C4-2B (cell line): ENCODE data around the gene ARVCF.

ENCODE experiments used
- H3K27ac ChIP-seq: fragments of 450-650 bp; 2 replicates; pipeline ENCODE4 v1.5.1; 2017
- ZFX ChIP-seq: fragments of 450-650 bp; IDR thresholded peaks from 2 replicates; pipeline ENCODE4 v1.6.1; 2017
- TF ChIP-seq, protein P1 (sequence below): fragments of 450-650 bp; conservative IDR thresholded peaks from 2 replicates; pipeline ENCODE4 v1.5.1; 2017; ENCODE audit warnings: mild to moderate bottlenecking

The ARVCF gene

DNA sequence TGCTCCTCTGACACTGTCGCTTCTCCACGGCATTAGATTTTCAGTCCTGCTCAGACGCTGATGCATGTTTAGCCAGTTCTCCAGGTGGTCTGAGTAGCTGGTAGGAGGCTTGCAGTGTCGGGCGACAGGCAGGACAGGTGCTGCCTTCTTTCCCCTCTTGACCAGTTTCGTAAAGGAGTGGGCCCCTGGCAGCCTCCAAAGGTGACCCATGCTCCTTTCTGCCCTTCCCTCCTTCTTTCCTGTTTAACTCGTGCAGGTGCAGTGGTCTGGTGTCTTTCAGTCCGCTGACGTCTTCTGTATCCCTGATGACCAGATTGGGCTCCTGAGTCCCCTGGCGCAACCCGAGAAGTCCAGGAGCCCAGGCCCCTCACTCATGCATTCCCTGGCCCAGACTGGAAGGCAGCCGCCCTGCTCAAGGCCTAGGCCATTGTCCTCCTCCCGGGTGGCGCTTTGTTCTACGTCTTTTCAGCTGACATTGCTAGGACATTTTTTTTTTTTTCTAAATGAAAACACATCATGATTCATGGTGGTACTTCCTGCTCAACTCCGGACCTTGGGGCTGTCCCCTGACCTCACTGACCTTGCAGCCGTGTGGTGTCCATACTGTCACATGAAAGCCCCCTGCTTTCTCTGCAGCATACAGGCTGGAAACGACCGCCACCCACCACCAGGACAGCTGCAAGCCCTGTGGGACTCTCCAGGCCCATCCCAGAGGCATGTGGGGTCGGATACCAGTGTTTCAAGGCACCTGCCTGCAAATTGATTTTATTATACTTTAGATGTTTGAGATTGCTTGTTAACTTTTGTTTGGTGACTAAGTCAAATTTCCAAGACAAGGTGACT lies 49.5 kb downstream of the ARVCF start:
- no peak overlapping the region for H3K27ac ChIP-seq
- TF ChIP-seq, protein P1, sequence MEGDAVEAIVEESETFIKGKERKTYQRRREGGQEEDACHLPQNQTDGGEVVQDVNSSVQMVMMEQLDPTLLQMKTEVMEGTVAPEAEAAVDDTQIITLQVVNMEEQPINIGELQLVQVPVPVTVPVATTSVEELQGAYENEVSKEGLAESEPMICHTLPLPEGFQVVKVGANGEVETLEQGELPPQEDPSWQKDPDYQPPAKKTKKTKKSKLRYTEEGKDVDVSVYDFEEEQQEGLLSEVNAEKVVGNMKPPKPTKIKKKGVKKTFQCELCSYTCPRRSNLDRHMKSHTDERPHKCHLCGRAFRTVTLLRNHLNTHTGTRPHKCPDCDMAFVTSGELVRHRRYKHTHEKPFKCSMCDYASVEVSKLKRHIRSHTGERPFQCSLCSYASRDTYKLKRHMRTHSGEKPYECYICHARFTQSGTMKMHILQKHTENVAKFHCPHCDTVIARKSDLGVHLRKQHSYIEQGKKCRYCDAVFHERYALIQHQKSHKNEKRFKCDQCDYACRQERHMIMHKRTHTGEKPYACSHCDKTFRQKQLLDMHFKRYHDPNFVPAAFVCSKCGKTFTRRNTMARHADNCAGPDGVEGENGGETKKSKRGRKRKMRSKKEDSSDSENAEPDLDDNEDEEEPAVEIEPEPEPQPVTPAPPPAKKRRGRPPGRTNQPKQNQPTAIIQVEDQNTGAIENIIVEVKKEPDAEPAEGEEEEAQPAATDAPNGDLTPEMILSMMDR = no peak
- TF ChIP-seq ZFX = no peak

DNA sequence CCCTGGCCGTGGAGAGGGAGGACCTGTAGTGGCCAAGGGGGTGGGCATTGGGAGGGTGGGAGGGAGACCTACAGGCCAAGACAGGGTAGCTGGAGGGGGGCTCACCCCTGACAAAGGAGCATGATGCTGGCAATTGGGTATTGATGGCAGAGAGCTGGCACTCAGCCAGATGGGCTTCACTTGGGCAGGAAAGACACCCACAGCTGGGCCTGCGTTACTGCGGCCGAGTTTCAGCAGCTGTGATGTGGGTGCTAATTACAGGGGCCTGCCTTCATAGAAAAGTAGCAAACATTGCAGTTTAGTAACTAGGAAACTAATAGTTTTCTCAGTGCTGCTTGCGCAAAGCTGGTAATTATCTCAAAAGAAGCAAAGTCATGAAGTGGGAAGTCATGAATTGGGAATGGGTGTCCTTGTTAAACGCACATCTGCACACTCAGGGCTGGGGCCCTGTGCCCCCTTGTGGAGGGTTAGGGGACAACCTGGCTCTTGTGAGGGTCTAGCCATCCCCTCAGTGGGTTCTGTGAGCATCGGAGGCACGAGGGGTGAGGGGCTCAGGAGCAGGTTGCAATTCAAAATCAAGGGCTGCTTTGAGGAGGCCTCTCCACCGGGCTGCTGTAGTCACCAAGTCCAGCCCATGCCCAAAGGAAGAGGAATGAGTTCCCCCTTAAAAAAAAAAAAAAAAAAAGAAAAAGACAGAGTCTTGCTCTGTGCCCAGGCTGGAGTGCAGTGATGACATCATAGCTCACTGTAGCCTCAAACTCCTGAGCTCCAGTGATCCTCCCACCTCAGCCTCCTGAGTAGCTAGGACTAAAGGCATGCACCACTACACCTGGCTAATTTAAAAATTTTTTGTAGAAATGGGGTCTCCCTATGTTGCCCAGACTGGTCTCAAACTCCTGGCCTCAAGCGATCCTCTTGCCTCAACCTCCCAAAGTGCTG lies 50.6 kb downstream of the ARVCF start:
- no peak for TF ChIP-seq ZFX
- TF ChIP-seq, protein P1 = peak; percentile 46
- H3K27ac ChIP-seq = no peak overlapping the region

DNA sequence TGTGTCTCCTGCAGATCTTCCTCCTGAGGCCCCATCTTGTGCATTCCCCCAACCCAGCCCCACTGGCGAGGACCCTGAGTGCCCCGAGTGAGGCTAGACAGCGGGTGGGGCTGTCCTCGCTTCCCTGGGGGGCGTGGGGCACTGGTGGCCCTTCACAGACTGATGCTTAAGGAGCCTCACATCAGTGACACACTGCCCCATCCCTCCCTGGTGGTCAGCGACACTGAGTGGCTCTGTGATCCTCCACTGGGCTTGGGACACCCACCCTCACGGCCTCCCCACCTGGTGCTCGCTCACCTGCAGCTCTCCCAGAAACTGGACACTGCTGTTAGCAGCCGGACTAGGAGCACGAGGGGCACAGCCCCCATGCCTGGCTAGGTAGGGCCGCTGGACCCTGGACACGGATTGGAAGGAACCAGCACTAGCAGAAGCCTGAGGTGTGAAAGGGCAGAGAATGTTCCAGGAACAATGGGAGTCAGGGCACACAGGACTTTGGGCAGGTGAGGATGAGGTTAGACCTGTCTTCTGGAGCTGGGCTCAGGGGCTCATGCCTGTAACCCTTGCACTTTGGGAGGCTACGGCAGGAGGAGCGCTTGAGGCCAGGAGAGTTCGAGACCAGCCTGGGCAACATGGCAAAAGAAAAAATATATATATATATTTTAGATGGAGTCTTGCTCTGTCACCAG lies 51.8 kb downstream of the ARVCF start:
- no peak for TF ChIP-seq ZFX
- TF ChIP-seq, protein P1 = no peak
- peak overlapping the region; percentile 100 for H3K27ac ChIP-seq

DNA sequence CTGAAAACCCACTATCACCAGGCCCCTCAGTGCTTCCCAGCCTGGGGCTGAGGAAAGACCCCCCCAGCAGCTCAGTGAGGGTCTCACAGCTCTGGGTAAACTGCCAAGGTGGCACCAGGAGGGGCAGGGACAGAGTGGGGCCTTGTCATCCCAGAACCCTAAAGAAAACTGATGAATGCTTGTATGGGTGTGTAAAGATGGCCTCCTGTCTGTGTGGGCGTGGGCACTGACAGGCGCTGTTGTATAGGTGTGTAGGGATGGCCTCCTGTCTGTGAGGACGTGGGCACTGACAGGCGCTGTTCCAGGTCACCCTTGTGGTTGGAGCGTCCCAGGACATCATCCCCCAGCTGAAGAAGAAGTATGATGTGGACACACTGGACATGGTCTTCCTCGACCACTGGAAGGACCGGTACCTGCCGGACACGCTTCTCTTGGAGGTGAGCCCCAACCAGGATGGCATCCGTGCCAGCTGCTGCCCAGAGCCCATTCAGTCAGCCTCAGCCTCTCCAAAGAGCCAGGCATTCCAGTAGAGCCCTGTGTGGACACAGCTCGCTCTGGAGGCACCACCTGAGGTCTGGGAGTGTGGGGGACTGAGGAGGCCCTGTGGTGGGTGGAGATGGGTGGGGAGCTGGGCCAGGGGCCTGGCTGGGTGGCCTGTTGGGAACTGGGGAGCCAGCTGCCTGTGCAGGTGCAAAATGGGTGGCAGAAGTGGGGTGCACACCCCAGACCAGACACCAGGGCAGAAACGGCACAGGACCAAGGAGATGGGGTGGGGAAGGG lies 52.6 kb downstream of the ARVCF start:
- H3K27ac ChIP-seq = peak overlapping the region; percentile 100
- no peak for TF ChIP-seq ZFX
- TF ChIP-seq, protein P1 = no peak

DNA sequence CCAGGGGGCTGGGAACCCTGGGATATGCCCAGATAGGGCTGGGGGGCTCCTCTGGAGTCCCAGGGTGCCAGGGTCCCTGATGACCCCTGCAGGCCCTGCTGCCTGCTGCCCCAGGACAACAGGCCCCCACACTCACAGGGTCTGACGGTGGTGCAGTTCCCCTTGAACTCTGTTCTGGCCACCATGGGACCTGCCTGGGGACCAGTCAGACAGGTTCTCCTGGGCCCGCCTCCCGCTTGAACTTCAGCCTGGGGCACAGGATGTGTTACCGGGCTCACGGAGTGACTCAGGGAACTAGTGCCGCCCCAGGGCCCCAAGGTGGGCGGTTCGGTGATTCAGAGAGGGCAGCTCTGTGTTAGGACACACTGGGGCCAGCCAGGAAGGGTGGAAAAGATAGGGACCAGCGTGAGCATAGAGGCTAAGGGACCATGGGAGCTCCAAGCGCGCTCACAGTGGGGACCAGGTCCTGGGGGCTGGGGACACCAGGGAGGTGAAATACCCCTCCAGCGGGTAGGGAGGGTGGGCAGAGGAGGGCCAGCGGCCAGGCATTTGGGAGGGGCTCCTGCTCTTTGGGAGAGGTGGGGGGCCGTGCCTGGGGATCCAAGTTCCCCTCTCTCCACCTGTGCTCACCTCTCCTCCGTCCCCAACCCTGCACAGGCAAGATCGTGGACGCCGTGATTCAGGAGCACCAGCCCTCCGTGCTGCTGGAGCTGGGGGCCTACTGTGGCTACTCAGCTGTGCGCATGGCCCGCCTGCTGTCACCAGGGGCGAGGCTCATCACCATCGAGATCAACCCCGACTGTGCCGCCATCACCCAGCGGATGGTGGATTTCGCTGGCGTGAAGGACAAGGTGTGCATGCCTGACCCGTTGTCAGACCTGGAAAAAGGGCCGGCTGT lies 53.5 kb downstream of the ARVCF start:
- peak overlapping the region; percentile 100 for H3K27ac ChIP-seq
- TF ChIP-seq ZFX = no peak; the same call in 1 of the 2 replicates

DNA sequence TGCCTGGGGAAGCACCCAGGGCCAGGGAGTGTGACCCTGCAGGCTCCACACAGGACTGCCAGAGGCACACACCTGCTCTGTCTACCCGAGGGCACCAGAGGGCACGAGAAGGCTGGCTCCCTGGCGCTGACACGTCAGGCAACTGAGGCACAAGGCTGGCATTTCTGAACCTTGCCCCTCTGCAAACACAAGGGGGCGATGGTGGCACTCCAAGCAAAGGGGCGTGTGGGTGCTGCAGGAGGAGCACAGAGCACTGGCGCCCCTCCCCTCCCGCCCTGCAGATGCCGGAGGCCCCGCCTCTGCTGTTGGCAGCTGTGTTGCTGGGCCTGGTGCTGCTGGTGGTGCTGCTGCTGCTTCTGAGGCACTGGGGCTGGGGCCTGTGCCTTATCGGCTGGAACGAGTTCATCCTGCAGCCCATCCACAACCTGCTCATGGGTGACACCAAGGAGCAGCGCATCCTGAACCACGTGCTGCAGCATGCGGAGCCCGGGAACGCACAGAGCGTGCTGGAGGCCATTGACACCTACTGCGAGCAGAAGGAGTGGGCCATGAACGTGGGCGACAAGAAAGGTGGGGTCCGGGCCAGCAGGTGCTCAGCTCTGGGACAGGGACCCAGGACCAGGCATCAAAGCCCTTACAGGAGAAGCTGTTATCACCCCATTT lies 54.2 kb downstream of the ARVCF start:
- peak overlapping the region; percentile 100 for H3K27ac ChIP-seq
- TF ChIP-seq ZFX = peak; percentile 67; the same call in 1 of the 2 replicates
- TF ChIP-seq, protein P1 = peak; percentile 93
